GM23248 (cell line): ENCODE measurements around the gene ZNF574. TPM values are rescaled to one million over a fixed set of nuclear protein-coding genes. Genes with fewer than 3 reads are reported as not detected.

Experiments used
- DNase-seq: peaks from one replicate; pipeline ENCODE4 v3.0.0-alpha.2; 2015
- H2AFZ ChIP-seq: fragments of 200-600 bp; sonication (generic); 2 replicates; pipeline ENCODE4 v1.6.1; 2016; ENCODE audit warnings: antibody characterized with exemption
- H3F3A ChIP-seq: fragments of 200-600 bp; sonication (generic); 2 replicates; pipeline ENCODE4 v1.6.1; 2016; ENCODE audit warnings: mild to moderate bottlenecking, antibody characterized with exemption, mixed run types; ENCODE audit not compliant: insufficient read depth
- H3K27ac ChIP-seq: fragments of 200-600 bp; sonication (generic); 2 replicates; pipeline ENCODE4 v1.5.1; 2016; ENCODE audit warnings: mild to moderate bottlenecking
- H3K27me3 ChIP-seq: fragments of 200-600 bp; sonication (generic); replicated peaks from 2 replicates; pipeline ENCODE4 v1.6.1; 2016; ENCODE audit warnings: mild to moderate bottlenecking; ENCODE audit not compliant: insufficient read depth
- H3K36me3 ChIP-seq: fragments of 200-600 bp; sonication (generic); 2 replicates; pipeline ENCODE4 v1.6.1; 2016; ENCODE audit warnings: low read depth, mild to moderate bottlenecking
- H3K4me1 ChIP-seq: fragments of 200-600 bp; sonication (generic); 2 replicates; pipeline ENCODE4 v1.6.1; 2016; ENCODE audit warnings: mild to moderate bottlenecking; ENCODE audit not compliant: insufficient read depth
- H3K4me2 ChIP-seq: fragments of 200-600 bp; sonication (generic); one replicate; pipeline ENCODE4 v1.6.1; 2016; ENCODE audit warnings: mild to moderate bottlenecking; ENCODE audit not compliant: unreplicated experiment
- H3K4me3 ChIP-seq: fragments of 200-600 bp; sonication (generic); 2 replicates; pipeline ENCODE4 v1.5.1; 2016; ENCODE audit warnings: mild to moderate bottlenecking
- H3K79me2 ChIP-seq: fragments of 200-600 bp; sonication (generic); 2 replicates; pipeline ENCODE4 v1.6.1; 2016; ENCODE audit warnings: mild to moderate bottlenecking; ENCODE audit not compliant: insufficient read depth
- H3K9ac ChIP-seq: fragments of 200-600 bp; sonication (generic); 2 replicates; pipeline ENCODE4 v1.6.1; 2016; ENCODE audit warnings: mild to moderate bottlenecking
- H3K9me2 ChIP-seq: fragments of 200-600 bp; sonication (generic); 2 replicates; pipeline ENCODE4 v1.6.1; 2016; ENCODE audit warnings: mixed run types, mild to moderate bottlenecking, moderate library complexity; ENCODE audit not compliant: insufficient read depth
- H3K9me3 ChIP-seq: fragments of 200-600 bp; sonication (generic); one replicate; pipeline ENCODE4 v1.6.1; 2017; ENCODE audit warnings: low read depth
- H4K20me1 ChIP-seq: fragments of 200-600 bp; sonication (generic); 2 replicates; pipeline ENCODE4 v1.6.0; 2016; ENCODE audit not compliant: insufficient read depth
- EZH2 ChIP-seq: fragments of 200-600 bp; sonication (generic); IDR thresholded peaks from 2 replicates; pipeline ENCODE4 v1.6.1; 2018; ENCODE audit warnings: antibody characterized with exemption, mild to moderate bottlenecking; ENCODE audit not compliant: insufficient read depth, poor library complexity, severe bottlenecking
- EZH2phosphoT487 ChIP-seq: fragments of 200-600 bp; sonication (generic); IDR thresholded peaks from 2 replicates; pipeline ENCODE4 v1.6.1; 2018; ENCODE audit warnings: antibody characterized with exemption, moderate library complexity, mild to moderate bottlenecking, low read depth; ENCODE audit not compliant: insufficient read depth
- WGBS, 2 experiments: methylation state at CpG; one replicate each; pipeline ENCODE4 v1.1.6; 2015 to 2017; ENCODE audit warnings: low lambda C conversion rate in 2 of 2, low coverage in 1 of 2; ENCODE audit errors: missing lambda C conversion rate in 2 of 2; 5-methylcytosine and 5-hydroxymethylcytosine counted together
- in situ Hi-C: fragments of 300-500 bp; cut with MboI; formaldehyde crosslinking; loops from 2 replicates; pipeline ENCODE4 v1.15.0; 2020
- polyA plus RNA-seq: library from polyadenylated mRNA; unstranded; fragments of >200 nt; fragmentation: Nextera tagmentation; extraction: Ambion mirVana; gene quantifications from 2 replicates; pipeline ENCODE4 v1.2.1, GENCODE V29; 2016
- total RNA-seq: library from RNA; depleted of rRNA; stranded (reverse); fragments of >200 nt; shearing (Covaris generic); gene quantifications from 2 replicates; pipeline ENCODE4 v1.2.3, GENCODE V29; 2014

Gene ZNF574
- total and polyA plus RNA-seq, 2 experiments from 2014 or later: 14.8 to 19.5 TPM

- Histone ChIP-seq H2AFZ (no peak overlapping the region), H3K4me2 (no peak overlapping the region), H3F3A (no peaks in the 10 kb centered on the region), H3K4me3 (no peak overlapping the region), H3K9ac (no peak overlapping the region), H3K36me3 (no peaks in the 10 kb centered on the region), H3K79me2 (no peaks in the 10 kb centered on the region), H3K27me3 (peaks cover 24% of the 10 kb centered on the region), H3K4me1 (no peaks in the 10 kb centered on the region), H4K20me1 (no peaks in the 10 kb centered on the region), H3K27ac (no peak overlapping the region), H3K9me2 (no peaks in the 10 kb centered on the region), H3K9me3 (no peaks in the 10 kb centered on the region)
- WGBS, 2 experiments: 8 to 10% methylated on average over 17 to 29 of the region's 29 CpGs
- TF ChIP-seq EZH2phosphoT487: no peak
- TF ChIP-seq EZH2: no peak
- DNase-seq: no peak
- in situ Hi-C loops: no loop called here
Measured at GRCh38 chr19:42068756-42069571, 7.0 kb upstream of the ZNF574 start.

- H3K4me1 ChIP-seq: no peaks in the 10 kb centered on the region
- no peak within 1 kb of the TSS for H3K4me2 ChIP-seq
- H3K9me3 ChIP-seq: no peaks in the 10 kb centered on the region
- no peaks in the 10 kb centered on the region for H3F3A ChIP-seq
- TF ChIP-seq EZH2 (no peak), EZH2phosphoT487 (no peak)
- H3K4me3 ChIP-seq: no peak within 1 kb of the TSS
- no peaks in the 10 kb centered on the region for H3K36me3 ChIP-seq
- H4K20me1 ChIP-seq: no peaks in the 10 kb centered on the region
- no peak within 1 kb of the TSS for H2AFZ ChIP-seq
- H3K79me2 ChIP-seq: no peaks in the 10 kb centered on the region
- H3K27ac ChIP-seq: no peak within 1 kb of the TSS
- H3K27me3 ChIP-seq: peaks cover 24% of the 10 kb centered on the region
- DNase-seq: peak; percentile 21
- no peak within 1 kb of the TSS for H3K9ac ChIP-seq
- WGBS, 2 experiments: 11 to 12% methylated on average over 9 to 29 of the region's 29 CpGs
- in situ Hi-C loops: no loop called here
- H3K9me2 ChIP-seq: no peaks in the 10 kb centered on the region
Measured at GRCh38 chr19:42069619-42070351, 6.2 kb upstream of the ZNF574 start, which contains the start of gene GRIK5. GRIK5 (minus strand) TSS chr19:42070206; CDS start chr19:42065770, 4,436 bp downstream.

- Histone ChIP-seq H3K9me3 (no peaks in the 10 kb centered on the region), H3K27ac (no peak overlapping the region), H3K9ac (no peak overlapping the region), H3K4me1 (no peaks in the 10 kb centered on the region), H3K79me2 (peaks cover 3% of the 10 kb centered on the region), H2AFZ (no peak overlapping the region), H3K4me3 (no peak overlapping the region), H3K27me3 (peaks cover 23% of the 10 kb centered on the region), H4K20me1 (no peaks in the 10 kb centered on the region), H3F3A (no peaks in the 10 kb centered on the region), H3K9me2 (no peaks in the 10 kb centered on the region), H3K36me3 (no peaks in the 10 kb centered on the region), H3K4me2 (no peak overlapping the region)
- DNase-seq: no peak
- TF ChIP-seq EZH2: no peak
- no peak for TF ChIP-seq EZH2phosphoT487
- in situ Hi-C loops: no loop called here
- 84 to 90% methylated on average over 5 to 12 of the region's 12 CpGs for WGBS, 2 experiments
Measured at GRCh38 chr19:42071247-42071646, 4.7 kb upstream of the ZNF574 start.

- peak overlapping the region; percentile 82 for H3K4me3 ChIP-seq
- H3K4me1 ChIP-seq: peaks cover 10% of the 10 kb centered on the region
- peak overlapping the region; percentile 95 for H3K9ac ChIP-seq
- peak overlapping the region; percentile 83 for H3K4me2 ChIP-seq
- peak overlapping the region; percentile 84 for H2AFZ ChIP-seq
- no peaks in the 10 kb centered on the region for H3K27me3 ChIP-seq
- H3F3A ChIP-seq: no peaks in the 10 kb centered on the region
- in situ Hi-C loops: no loop called here
- 61 to 62% methylated on average over 27 of the region's 27 CpGs for whole genome bisulfite sequencing, 2 experiments
- no peaks in the 10 kb centered on the region for H3K36me3 ChIP-seq
- peak; percentile 47 for DNase-seq
- no peaks in the 10 kb centered on the region for H4K20me1 ChIP-seq
- TF ChIP-seq EZH2phosphoT487 (no peak), EZH2 (no peak)
- no peaks in the 10 kb centered on the region for H3K9me3 ChIP-seq
- peak overlapping the region; percentile 91 for H3K27ac ChIP-seq
- peaks cover 38% of the 10 kb centered on the region for H3K79me2 ChIP-seq
- no peaks in the 10 kb centered on the region for H3K9me2 ChIP-seq
Measured at GRCh38 chr19:42074513-42075363, 1.2 kb upstream of the ZNF574 start.
